B cell (primary cell): Measurements from ENCODE around the gene ACIN1.

Source experiments
- EZH2 ChIP-seq: IDR thresholded peaks from 2 replicates; pipeline ENCODE4 v1.6.1; 2012; ENCODE audit warnings: borderline replicate concordance, low read depth, mild to moderate bottlenecking, moderate library complexity, low read length; ENCODE audit not compliant: insufficient read depth, poor library complexity, severe bottlenecking
- TF ChIP-seq, protein P1 (sequence below): fragments of 200-600 bp; IDR thresholded peaks from one replicate; pipeline ENCODE4 v1.8.0; 2022; ENCODE audit warnings: antibody characterized with exemption, mild to moderate bottlenecking

DNA sequence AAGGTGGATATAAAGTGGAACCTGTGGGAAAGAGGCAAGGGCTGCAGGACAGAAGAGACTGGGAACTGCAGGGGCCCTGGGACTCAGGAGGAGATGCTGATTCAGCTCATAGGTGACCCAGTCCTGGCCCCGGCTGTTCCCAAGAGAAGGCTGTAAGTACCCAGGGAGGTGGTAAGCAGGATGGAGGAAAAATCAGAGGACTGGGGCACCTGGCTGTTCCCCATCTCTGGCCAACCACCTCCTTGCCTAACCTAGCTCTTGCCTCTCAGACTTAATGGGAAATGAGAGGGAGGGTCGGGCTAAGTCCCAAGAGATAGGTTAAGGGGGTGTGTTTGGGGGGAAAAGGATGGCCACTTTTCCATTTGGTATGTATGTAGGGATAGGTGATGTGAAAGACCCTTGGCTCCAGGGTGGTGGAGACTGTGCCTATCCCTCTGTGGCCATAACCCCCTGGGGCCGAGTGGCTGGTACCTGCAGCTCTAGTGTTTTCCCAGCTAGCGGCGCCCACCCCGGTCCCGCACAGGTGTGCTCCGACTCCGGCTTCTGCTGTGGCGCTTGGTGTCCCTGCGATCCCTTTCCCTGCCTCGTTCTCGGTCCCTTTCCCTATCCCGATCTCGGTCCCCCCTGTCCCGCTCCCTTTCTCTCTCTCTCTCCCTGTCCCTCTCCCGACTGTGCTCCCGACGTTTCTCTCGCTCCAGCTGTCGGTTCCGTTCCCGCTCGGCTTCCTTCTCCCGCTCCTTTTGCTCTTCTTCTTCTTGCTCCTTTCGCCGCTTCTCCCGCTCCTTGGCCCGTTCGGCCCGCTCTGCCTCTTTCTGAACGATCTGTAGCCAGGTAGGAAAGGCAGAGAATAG lies 36.1 kb downstream of the ACIN1 start:
- TF ChIP-seq, protein P1, sequence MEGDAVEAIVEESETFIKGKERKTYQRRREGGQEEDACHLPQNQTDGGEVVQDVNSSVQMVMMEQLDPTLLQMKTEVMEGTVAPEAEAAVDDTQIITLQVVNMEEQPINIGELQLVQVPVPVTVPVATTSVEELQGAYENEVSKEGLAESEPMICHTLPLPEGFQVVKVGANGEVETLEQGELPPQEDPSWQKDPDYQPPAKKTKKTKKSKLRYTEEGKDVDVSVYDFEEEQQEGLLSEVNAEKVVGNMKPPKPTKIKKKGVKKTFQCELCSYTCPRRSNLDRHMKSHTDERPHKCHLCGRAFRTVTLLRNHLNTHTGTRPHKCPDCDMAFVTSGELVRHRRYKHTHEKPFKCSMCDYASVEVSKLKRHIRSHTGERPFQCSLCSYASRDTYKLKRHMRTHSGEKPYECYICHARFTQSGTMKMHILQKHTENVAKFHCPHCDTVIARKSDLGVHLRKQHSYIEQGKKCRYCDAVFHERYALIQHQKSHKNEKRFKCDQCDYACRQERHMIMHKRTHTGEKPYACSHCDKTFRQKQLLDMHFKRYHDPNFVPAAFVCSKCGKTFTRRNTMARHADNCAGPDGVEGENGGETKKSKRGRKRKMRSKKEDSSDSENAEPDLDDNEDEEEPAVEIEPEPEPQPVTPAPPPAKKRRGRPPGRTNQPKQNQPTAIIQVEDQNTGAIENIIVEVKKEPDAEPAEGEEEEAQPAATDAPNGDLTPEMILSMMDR, result no peak
- TF ChIP-seq EZH2, result no peak
